Tibial nerve (tissue), 4 donors: ENCODE data around the gene CHTOP. TPM values are rescaled to one million over a fixed set of nuclear protein-coding genes. Genes with fewer than 3 reads are reported as not detected.
A peak's percentile ranks its signal among the peaks of the same experiment; 100 is the strongest.

ENCODE experiments used
- DNase-seq, 2 donors: peaks; one replicate each; pipeline ENCODE4 v3.0.0-alpha.2; 2019; ENCODE audit warnings: low spot score in 2 of 2
- H3K27ac ChIP-seq, 4 donors: fragments of 200-600 bp; sonication (generic) in 3 of 4; one replicate each; pipeline ENCODE4 v1.5.1; 2017 to 2019; ENCODE audit warnings: mild to moderate bottlenecking in 1 of 4
- H3K27me3 ChIP-seq, 2 donors: fragments of 200-600 bp; sonication (generic) in 1 of 2; one replicate each; pipeline versions ENCODE4 v1.5.1 to v1.6.0; 2017 to 2019
- H3K36me3 ChIP-seq, 3 donors: fragments of 200-600 bp; sonication (generic); one replicate each; pipeline ENCODE4 v1.5.1; 2018 to 2019
- H3K4me1 ChIP-seq, 4 donors: fragments of 200-600 bp; sonication (generic) in 3 of 4; one replicate each; pipeline ENCODE4 v1.5.1; 2017 to 2019
- H3K4me3 ChIP-seq, 4 donors: fragments of 200-600 bp; sonication (generic) in 3 of 4; one replicate each; pipeline ENCODE4 v1.5.1; 2017 to 2019; ENCODE audit warnings: mild to moderate bottlenecking in 1 of 4, moderate library complexity in 1 of 4
- H3K9me3 ChIP-seq, 4 donors: fragments of 200-600 bp; sonication (generic) in 3 of 4; one replicate each; pipeline ENCODE4 v1.5.1; 2017 to 2019
- EP300 ChIP-seq, 2 donors: sonication (generic); formaldehyde crosslinking; IDR thresholded peaks; one replicate each; pipeline ENCODE4 v1.6.1; 2017; ENCODE audit warnings: antibody characterized with exemption in 2 of 2, mild to moderate bottlenecking in 1 of 2
- POLR2A ChIP-seq, 2 donors: fragments of 450-650 bp; IDR thresholded peaks; one replicate each; pipeline ENCODE4 v1.6.1; 2017; ENCODE audit warnings: antibody characterized with exemption in 2 of 2, mild to moderate bottlenecking in 2 of 2, moderate library complexity in 2 of 2
- WGBS, 2 donors: methylation state at CpG; one replicate each; pipeline ENCODE4 v1.1.5; 2018; 5-methylcytosine and 5-hydroxymethylcytosine counted together
- total RNA-seq, 4 donors: library from RNA; depleted of rRNA; stranded (reverse); fragments of >200 nt; gene quantifications; one replicate each; pipeline ENCODE4 v1.1.0, GENCODE V29; 2016
- TF ChIP-seq, protein P1 (sequence below), 5 experiments: fragments of 200-600 bp in 3 of 5; fragments of 450-650 bp in 2 of 5; sonication (generic) in 3 of 5; IDR thresholded peaks; one replicate each; pipeline ENCODE4 v1.5.1; 2016 to 2019; ENCODE audit warnings: antibody characterized with exemption in 5 of 5, mild to moderate bottlenecking in 3 of 5, moderate library complexity in 2 of 5

Gene CHTOP
- total RNA-seq, 4 donors from 2014 or later: 49.0 to 66.6 (median 56.5) TPM

DNA sequence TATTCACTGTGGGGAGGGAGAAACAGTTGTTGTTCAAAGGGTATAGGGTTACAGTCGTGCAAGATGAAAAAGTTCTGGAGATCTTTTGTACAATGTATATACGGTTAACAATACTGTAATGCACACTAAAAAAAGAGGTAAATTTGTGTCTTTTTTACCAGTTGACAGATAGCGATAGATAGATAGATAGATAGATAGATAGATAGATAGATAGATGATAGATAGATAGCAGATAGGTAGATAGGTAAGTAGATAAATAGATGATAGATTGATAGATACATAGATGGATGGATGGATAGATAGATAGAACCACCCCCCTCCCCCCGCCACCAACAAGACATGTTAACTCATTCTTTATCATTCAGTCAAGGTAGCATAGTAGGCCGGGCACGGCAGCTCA, 31.1 kb upstream of the CHTOP start:
- Histone ChIP-seq H3K4me3 (no peak overlapping the region), H3K9me3 (no peaks in the 10 kb centered on the region), H3K4me1 (peaks cover 0 to 17% (median 4%) of the 10 kb centered on the region in 4 donors), H3K27me3 (no peaks in the 10 kb centered on the region), H3K27ac (no peak overlapping the region), H3K36me3 (peaks cover 0 to 27% (median 0%) of the 10 kb centered on the region in 3 donors)
- DNase-seq: no peak
- no peak for TF ChIP-seq EP300 (IDR thresholded peaks at IDR 0.05)
- TF ChIP-seq, protein P1, sequence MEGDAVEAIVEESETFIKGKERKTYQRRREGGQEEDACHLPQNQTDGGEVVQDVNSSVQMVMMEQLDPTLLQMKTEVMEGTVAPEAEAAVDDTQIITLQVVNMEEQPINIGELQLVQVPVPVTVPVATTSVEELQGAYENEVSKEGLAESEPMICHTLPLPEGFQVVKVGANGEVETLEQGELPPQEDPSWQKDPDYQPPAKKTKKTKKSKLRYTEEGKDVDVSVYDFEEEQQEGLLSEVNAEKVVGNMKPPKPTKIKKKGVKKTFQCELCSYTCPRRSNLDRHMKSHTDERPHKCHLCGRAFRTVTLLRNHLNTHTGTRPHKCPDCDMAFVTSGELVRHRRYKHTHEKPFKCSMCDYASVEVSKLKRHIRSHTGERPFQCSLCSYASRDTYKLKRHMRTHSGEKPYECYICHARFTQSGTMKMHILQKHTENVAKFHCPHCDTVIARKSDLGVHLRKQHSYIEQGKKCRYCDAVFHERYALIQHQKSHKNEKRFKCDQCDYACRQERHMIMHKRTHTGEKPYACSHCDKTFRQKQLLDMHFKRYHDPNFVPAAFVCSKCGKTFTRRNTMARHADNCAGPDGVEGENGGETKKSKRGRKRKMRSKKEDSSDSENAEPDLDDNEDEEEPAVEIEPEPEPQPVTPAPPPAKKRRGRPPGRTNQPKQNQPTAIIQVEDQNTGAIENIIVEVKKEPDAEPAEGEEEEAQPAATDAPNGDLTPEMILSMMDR (IDR thresholded peaks at IDR 0.05): no peak
- WGBS, 2 donors: 77 to 85% methylated on average over 6 of the region's 6 CpGs

DNA sequence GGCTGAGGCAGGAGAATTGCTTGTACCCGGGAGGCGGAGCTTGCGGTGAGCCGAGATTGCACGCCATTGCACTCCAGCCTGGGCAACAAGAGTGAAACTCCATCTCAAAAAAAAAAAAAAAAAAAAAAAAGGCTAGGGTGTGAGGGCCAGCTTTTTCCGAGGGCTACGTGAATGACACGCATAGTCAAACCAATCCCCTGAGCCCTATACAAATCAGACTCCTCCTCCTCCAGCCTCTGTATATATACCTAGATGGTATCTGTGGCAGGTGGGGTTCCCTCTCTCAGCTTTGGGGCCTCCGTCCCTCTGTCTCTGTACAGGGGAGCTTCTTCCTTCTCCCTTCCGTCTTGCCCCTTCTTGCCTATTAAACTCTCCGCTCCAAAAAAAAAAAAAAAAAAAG, 27.7 kb upstream of the CHTOP start:
- Histone ChIP-seq H3K36me3 (peaks cover 0 to 27% (median 0%) of the 10 kb centered on the region in 3 donors), H3K4me3 (no peak overlapping the region), H3K4me1 (peaks cover 0 to 45% (median 32%) of the 10 kb centered on the region in 4 donors), H3K9me3 (no peaks in the 10 kb centered on the region), H3K27me3 (no peaks in the 10 kb centered on the region), H3K27ac (peak overlapping the region in 1 of 4 donors; percentile 99)
- WGBS, 2 donors: 87 to 94% methylated on average over 11 of the region's 11 CpGs
- DNase-seq: no peak
- no peak for TF ChIP-seq POLR2A (IDR thresholded peaks at IDR 0.05)
- no peak for TF ChIP-seq EP300 (IDR thresholded peaks at IDR 0.05)
- TF ChIP-seq, protein P1 (IDR thresholded peaks at IDR 0.05): no peak

DNA sequence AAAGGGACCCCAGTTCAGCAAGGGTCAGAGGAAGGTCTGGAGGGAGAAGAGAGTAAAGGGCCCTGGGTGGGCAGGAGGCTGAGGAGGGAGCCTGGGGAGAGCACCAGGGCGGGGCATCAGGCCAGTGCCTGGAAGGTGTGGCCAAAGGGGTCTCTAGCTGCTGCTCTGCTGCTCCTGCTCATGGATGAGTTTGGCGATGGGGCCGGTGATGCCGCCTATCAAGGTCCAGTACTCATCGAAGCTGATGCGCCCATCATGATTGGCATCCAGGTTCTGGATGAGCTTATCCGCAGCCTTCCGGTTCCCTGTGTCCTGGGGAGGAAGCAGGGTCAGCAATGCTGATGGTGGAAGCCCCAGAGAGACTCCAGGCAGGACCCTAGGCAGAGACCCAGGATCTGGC, 26.5 kb upstream of the CHTOP start:
- no peaks in the 10 kb centered on the region for H3K9me3 ChIP-seq
- H3K27ac ChIP-seq: peak overlapping the region; percentile 89 to 99 (median 94)
- peaks cover 0 to 50% (median 36%) of the 10 kb centered on the region in 4 donors for H3K4me1 ChIP-seq
- peak overlapping the region in 2 of 4 donors; percentile 4 to 47 for H3K4me3 ChIP-seq
- DNase-seq: no peak
- 91 to 96% methylated on average over 8 of the region's 8 CpGs for WGBS, 2 donors
- TF ChIP-seq POLR2A (IDR thresholded peaks at IDR 0.05): no peak
- TF ChIP-seq, protein P1 (IDR thresholded peaks at IDR 0.05): no peak
- no peak for TF ChIP-seq EP300 (IDR thresholded peaks at IDR 0.05)
- no peaks in the 10 kb centered on the region for H3K27me3 ChIP-seq
- H3K36me3 ChIP-seq: peaks cover 0 to 27% (median 0%) of the 10 kb centered on the region in 3 donors

DNA sequence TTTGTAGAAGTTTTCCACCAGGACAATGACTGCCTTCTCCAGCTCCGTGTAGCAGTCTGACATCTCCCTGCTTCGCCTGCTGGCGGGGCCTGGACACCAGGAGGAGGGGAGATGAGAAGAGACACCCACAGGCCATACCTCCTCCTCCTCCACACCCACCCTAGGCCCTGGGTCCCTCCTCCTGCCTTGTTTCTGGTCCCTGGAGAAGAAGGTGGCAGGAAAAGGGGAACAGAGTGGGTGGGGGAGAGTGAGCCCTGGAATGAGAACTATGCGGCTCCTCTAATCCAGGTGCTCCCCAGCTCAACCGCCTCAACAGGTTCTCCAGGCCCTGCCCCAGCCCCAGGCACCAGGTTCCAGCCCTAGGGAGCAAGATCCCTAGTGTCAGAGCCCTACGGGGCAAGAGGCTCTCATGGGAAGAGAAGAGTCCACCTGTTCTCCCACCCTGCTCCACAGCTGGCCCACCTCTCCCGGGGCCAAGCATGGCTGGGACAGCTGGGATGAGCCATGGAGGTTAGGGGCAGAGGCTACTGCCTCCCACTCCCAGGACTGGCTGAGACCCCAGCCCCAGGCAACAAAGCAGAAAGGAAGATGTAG, 25.7 kb upstream of the CHTOP start:
- no peaks in the 10 kb centered on the region for H3K27me3 ChIP-seq
- 42 to 51% methylated on average over 6 to 7 of the region's 7 CpGs for WGBS, 2 donors
- H3K27ac ChIP-seq: peak overlapping the region; percentile 89 to 99 (median 94)
- H3K9me3 ChIP-seq: no peaks in the 10 kb centered on the region
- peak overlapping the region; percentile 6 to 47 (median 31) for H3K4me3 ChIP-seq
- no peak for DNase-seq
- TF ChIP-seq EP300 (IDR thresholded peaks at IDR 0.05) (no peak), POLR2A (IDR thresholded peaks at IDR 0.05) (no peak)
- TF ChIP-seq, protein P1 (IDR thresholded peaks at IDR 0.05): no peak
- peaks cover 0 to 27% (median 0%) of the 10 kb centered on the region in 3 donors for H3K36me3 ChIP-seq
- peaks cover 0 to 52% (median 37%) of the 10 kb centered on the region in 4 donors for H3K4me1 ChIP-seq

DNA sequence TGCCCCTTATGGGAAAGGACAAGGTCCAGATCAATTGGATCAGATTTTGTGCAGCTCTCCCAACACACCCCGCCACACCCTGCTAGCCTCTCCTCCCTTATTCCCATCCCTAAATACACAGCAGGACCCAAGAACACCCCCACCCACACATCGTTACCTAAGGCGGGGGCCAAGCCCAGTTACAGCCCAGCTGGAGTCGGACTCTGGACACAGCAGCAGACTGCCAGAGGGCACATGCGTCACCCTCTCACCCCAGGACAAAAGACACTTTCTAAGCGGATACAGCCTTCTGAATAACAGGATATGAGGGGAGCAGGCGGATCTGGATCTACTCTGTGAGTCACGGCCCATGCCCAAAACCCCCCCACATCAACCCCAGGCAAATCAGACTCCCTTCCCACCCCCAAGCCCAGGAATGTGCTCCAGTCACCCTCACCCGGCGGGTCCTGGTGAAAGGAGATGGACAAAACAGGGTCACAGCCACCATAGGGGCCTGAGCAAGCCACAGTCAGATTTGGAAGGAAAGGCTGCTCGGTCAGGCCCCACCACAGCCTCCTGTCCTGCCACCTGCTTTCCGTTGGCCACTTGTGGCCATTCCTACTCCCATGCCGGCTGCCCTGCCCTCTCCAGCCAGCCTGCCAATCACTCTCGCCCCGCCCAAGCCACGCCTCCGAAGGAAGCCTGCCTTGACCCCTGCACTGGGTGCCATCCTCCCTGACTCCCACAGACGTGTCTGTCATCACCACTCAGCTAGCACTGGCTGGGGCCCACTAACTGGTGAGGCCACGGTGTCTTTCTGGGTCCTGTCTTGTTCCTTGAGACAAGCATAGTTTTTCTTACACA, 24.9 kb upstream of the CHTOP start:
- peaks cover 0 to 27% (median 0%) of the 10 kb centered on the region in 3 donors for H3K36me3 ChIP-seq
- 18 to 20% methylated on average over 19 of the region's 19 CpGs for WGBS, 2 donors
- DNase-seq: peak; percentile 69 to 72
- H3K27ac ChIP-seq: peak overlapping the region; percentile 89 to 99 (median 94)
- H3K27me3 ChIP-seq: no peaks in the 10 kb centered on the region
- peak overlapping the region; percentile 6 to 47 (median 31) for H3K4me3 ChIP-seq
- TF ChIP-seq, protein P1 (IDR thresholded peaks at IDR 0.05): peak in 1 of 5 experiments; percentile 15
- peak in 1 of 2 donors; percentile 48 for TF ChIP-seq POLR2A (IDR thresholded peaks at IDR 0.05)
- peak; percentile 65 to 85 for TF ChIP-seq EP300 (IDR thresholded peaks at IDR 0.05)
- no peaks in the 10 kb centered on the region for H3K9me3 ChIP-seq
- peaks cover 0 to 60% (median 39%) of the 10 kb centered on the region in 4 donors for H3K4me1 ChIP-seq
